ENCODE results near the gene CNMD. TPM values are rescaled to one million over a fixed set of nuclear protein-coding genes. Genes with fewer than 3 reads are reported as not detected.

Gene CNMD
- total RNA-seq, 4 donors from 2014 or later = not detected

DNA sequence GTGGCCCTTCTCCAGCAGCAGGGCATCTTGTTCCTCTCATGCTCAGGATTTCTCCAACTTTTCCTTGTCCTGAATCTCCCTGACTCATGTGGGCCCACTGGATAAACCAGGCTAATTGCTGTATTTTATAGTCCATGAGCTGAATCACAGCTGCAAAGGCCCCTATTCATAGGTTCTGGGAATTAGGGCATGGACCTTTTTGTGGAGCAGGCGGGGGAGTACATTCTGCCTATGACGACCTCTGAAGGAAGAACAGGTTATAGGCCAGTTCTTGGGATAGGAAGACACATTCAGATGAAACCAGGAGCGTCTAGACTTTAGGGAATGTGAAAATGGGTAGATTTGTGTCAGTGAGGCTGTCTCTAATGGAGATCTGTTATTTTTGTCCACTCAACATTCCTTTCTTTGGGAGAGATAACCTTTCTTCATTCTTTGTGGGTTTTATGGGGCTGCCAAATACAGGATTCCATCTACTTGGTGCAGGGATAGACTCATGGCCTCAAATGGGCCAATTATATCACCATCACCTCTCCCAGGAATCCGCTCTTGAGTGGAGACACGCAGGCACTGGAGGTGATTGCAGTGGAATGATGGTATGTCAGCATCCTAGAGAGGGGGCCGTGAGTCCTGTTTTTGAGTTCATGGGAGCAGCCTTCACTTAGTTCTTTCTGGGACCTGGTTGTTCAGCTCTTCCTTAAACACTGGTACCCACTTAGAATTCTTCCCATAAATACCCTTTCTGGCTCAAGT, 45.1 kb upstream of the CNMD start:
- Histone ChIP-seq H3K27ac (no peak overlapping the region), H3K36me3 (no peaks in the 10 kb centered on the region), H3K4me3 (no peak overlapping the region), H3K4me1 (no peaks in the 10 kb centered on the region), H3K27me3 (no peaks in the 10 kb centered on the region), H3K9me3 (no peaks in the 10 kb centered on the region)
- intact Hi-C loops (cut with DNase I; ENCODE audit: low total_unique reads) = no loop called here
- ATAC-seq = no peak
- no peak for TF ChIP-seq POLR2A (IDR thresholded peaks at IDR 0.05)
- TF ChIP-seq, protein P1, sequence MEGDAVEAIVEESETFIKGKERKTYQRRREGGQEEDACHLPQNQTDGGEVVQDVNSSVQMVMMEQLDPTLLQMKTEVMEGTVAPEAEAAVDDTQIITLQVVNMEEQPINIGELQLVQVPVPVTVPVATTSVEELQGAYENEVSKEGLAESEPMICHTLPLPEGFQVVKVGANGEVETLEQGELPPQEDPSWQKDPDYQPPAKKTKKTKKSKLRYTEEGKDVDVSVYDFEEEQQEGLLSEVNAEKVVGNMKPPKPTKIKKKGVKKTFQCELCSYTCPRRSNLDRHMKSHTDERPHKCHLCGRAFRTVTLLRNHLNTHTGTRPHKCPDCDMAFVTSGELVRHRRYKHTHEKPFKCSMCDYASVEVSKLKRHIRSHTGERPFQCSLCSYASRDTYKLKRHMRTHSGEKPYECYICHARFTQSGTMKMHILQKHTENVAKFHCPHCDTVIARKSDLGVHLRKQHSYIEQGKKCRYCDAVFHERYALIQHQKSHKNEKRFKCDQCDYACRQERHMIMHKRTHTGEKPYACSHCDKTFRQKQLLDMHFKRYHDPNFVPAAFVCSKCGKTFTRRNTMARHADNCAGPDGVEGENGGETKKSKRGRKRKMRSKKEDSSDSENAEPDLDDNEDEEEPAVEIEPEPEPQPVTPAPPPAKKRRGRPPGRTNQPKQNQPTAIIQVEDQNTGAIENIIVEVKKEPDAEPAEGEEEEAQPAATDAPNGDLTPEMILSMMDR (IDR thresholded peaks at IDR 0.05 in 4 of 5, conservative IDR thresholded peaks at IDR 0.05 in 1 of 5) = no peak
- no peak for DNase-seq
- in situ Hi-C loops (cut with MboI; ENCODE audit: low sequenced_read_pairs in 4 of 4) = no loop called here

DNA sequence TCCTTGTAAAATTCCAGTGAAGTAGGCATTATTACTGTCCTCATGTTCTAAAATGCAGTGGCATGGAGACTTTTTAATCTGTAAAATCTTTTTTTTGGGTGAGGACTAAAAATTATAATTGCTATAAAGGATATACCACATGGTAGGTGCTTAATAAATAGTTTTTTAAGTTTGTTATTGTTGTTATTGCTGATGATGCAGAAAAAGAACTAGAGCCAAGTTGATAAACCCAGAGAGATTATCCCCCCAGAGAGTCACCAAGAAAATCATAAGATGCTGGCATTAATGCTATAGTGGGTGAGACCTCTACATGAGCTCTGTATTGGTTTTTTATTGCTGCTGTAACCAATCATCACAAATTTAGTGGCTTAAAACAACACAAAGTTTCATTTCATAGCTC, 44.3 kb upstream of the CNMD start:
- in situ Hi-C loops (cut with MboI; ENCODE audit: low sequenced_read_pairs in 4 of 4) (no loop called here), intact Hi-C loops (cut with DNase I; ENCODE audit: low total_unique reads) (no loop called here)
- no peak for TF ChIP-seq POLR2A (IDR thresholded peaks at IDR 0.05)
- TF ChIP-seq, protein P1 (IDR thresholded peaks at IDR 0.05 in 4 of 5, conservative IDR thresholded peaks at IDR 0.05 in 1 of 5) = no peak
- Histone ChIP-seq H3K27ac (no peak overlapping the region), H3K4me1 (no peaks in the 10 kb centered on the region), H3K27me3 (no peaks in the 10 kb centered on the region), H3K9me3 (no peaks in the 10 kb centered on the region), H3K4me3 (no peak overlapping the region), H3K36me3 (no peaks in the 10 kb centered on the region)
- ATAC-seq (no peak), DNase-seq (no peak)

DNA sequence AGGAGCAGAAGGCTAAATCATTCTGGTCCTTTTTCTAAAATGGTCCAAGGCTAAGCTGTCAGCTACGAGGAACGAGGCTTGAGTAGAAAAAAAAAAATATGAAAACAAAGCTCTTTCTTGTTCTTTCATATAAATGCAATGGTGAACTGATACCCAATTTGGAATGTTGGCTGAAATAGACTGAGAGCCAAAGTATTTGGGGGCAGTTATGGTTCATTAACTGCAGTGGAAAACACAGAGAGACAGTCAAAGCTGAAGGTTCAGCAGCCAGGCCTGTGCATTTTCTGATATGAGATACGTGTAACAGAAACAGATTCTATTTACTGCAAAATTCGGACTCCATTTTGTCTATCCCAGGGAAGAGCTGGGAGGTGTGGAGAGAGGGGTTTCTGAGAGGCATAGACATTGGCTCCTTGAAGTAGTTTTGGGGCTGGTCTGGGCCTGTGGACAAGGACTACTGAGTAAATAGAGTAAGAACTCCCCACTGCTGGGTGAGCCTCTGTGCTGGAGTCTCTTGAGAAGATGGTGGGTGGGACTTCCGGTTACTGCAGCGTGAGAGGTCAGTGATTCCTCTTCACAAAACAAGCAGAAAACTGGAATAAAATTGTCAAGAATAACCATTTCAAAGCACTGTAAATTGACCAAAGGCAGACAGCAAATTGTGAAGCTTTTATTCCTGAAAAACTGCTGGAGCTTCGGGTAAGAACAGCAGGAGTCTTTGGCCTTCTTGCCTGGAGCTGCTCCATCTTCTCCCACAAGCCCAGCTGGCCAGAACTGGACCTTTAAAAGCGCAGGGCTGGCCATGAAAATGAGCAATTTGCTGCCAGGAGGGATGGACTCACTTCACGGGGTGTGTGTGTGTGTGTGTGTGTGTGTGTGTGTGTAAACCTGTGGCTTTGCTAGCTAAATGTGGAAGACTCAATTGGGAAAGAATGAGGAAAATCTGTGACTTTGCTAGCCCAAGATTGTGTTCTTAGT, 43.1 kb upstream of the CNMD start:
- H3K4me3 ChIP-seq = no peak overlapping the region
- in situ Hi-C loops (cut with MboI; ENCODE audit: low sequenced_read_pairs in 4 of 4) (no loop called here), intact Hi-C loops (cut with DNase I; ENCODE audit: low total_unique reads) (no loop called here)
- H3K27me3 ChIP-seq = no peaks in the 10 kb centered on the region
- ATAC-seq (no peak), DNase-seq (no peak)
- no peaks in the 10 kb centered on the region for H3K4me1 ChIP-seq
- no peak for TF ChIP-seq POLR2A (IDR thresholded peaks at IDR 0.05)
- TF ChIP-seq, protein P1 (IDR thresholded peaks at IDR 0.05 in 4 of 5, conservative IDR thresholded peaks at IDR 0.05 in 1 of 5) = no peak
- no peaks in the 10 kb centered on the region for H3K9me3 ChIP-seq
- H3K27ac ChIP-seq = no peak overlapping the region
- H3K36me3 ChIP-seq = no peaks in the 10 kb centered on the region

DNA sequence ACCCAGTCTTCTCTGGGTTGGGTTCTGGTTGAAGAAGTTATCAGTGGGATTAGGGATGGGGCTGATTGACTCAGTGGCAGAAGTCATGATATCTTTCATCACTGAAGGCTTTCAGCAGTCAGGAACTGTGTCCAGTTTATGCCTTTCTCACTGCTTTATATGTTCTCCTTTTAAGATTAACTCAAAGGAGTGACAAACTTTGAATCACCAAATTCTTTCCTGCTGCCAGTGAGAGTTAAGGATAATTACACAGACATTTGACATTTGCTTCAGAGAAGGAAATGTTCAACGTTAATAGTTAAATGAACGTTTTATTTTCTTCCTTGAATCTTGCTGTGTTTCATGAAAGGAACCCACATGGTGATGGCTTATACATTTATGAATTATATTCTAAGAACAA, 41.0 kb upstream of the CNMD start:
- DNase-seq = no peak
- Histone ChIP-seq H3K9me3 (no peaks in the 10 kb centered on the region), H3K4me1 (no peaks in the 10 kb centered on the region), H3K36me3 (no peaks in the 10 kb centered on the region), H3K27ac (no peak overlapping the region), H3K27me3 (no peaks in the 10 kb centered on the region), H3K4me3 (no peak overlapping the region)
- no peak for ATAC-seq
- intact Hi-C loops (cut with DNase I; ENCODE audit: low total_unique reads) (no loop called here), in situ Hi-C loops (cut with MboI; ENCODE audit: low sequenced_read_pairs in 4 of 4) (no loop called here)
- TF ChIP-seq, protein P1 (IDR thresholded peaks at IDR 0.05 in 4 of 5, conservative IDR thresholded peaks at IDR 0.05 in 1 of 5) = no peak
- no peak for TF ChIP-seq POLR2A (IDR thresholded peaks at IDR 0.05)
